ENCODE results near the gene ZNF576. TPM values are rescaled to one million over a fixed set of nuclear protein-coding genes. Genes with fewer than 3 reads are reported as not detected.

The ZNF576 gene
- total RNA-seq, 1 experiment from 2014 or later, result 14.1 TPM

GRCh38 chr19:43605875-43606568 is 9.6 kb downstream of the ZNF576 start:
- POLR2A ChIA-PET, result no interaction called here

GRCh38 chr19:43606569-43607229 is 10.3 kb downstream of the ZNF576 start:
- no peak for ATAC-seq
- ChIA-PET POLR2A (no interaction called here), CTCF (no interaction called here)
- Histone ChIP-seq H3K36me3 (ENCODE audit: control insufficient read depth, insufficient read depth, low read length) (no peaks in the 10 kb centered on the region), H3K27ac (ENCODE audit: low read length) (no peak overlapping the region), H3K4me1 (ENCODE audit: control insufficient read depth, insufficient read depth, low read length) (no peaks in the 10 kb centered on the region), H3K27me3 (ENCODE audit: control insufficient read depth, insufficient read depth, low read length) (no peaks in the 10 kb centered on the region), H3K9me3 (ENCODE audit: control insufficient read depth, insufficient read depth, low read depth, low read length) (no peaks in the 10 kb centered on the region), H3K4me3 (ENCODE audit: low read depth in 2 of 2, low read length in 2 of 2) (no peak overlapping the region)
- intact Hi-C loops (cut with micrococcal nuclease; ENCODE audit: unreplicated experiment) (no loop called here), in situ Hi-C loops (cut with HindIII; ENCODE audit: low pct_unique_long_range_greater_than_20kb, low sequenced_read_pairs) (no loop called here)
- TF ChIP-seq REST (IDR thresholded peaks at IDR 0.05; ENCODE audit: insufficient read depth in 1 of 2, low read depth in 2 of 2, low read length in 1 of 2), result no peak
- no peak for TF ChIP-seq POLR2AphosphoS5 (IDR thresholded peaks at IDR 0.05; ENCODE audit: low read depth, low read length)
- no peak for TF ChIP-seq SIN3A (IDR thresholded peaks at IDR 0.05; ENCODE audit: borderline replicate concordance, insufficient read depth, low read depth, low read length)
- TF ChIP-seq CTCF (IDR thresholded peaks at IDR 0.05), result no peak
- TF ChIP-seq TCF7L2 (IDR thresholded peaks at IDR 0.05; ENCODE audit: low read depth, low read length), result no peak
- no peak for DNase-seq (ENCODE audit: low read depth, low spot score)
- no TSS peak for BruUV-seq (replicated peaks)

More at GRCh38 chr19:43605875-43606568, 9.6 kb downstream of the ZNF576 start:
- no peak for TF ChIP-seq CTCF (IDR thresholded peaks at IDR 0.05)
- TF ChIP-seq TCF7L2 (IDR thresholded peaks at IDR 0.05; ENCODE audit: low read depth, low read length), result no peak
- no peak for TF ChIP-seq SIN3A (IDR thresholded peaks at IDR 0.05; ENCODE audit: borderline replicate concordance, insufficient read depth, low read depth, low read length)
- TF ChIP-seq REST (IDR thresholded peaks at IDR 0.05; ENCODE audit: insufficient read depth in 1 of 2, low read depth in 2 of 2, low read length in 1 of 2), result no peak
- no peak for TF ChIP-seq POLR2AphosphoS5 (IDR thresholded peaks at IDR 0.05; ENCODE audit: low read depth, low read length)
- CTCF ChIA-PET, result no interaction called here
- intact Hi-C loops (cut with micrococcal nuclease; ENCODE audit: unreplicated experiment), result no loop called here
- no peak for DNase-seq (ENCODE audit: low read depth, low spot score)
- Histone ChIP-seq H3K27me3 (ENCODE audit: control insufficient read depth, insufficient read depth, low read length) (no peaks in the 10 kb centered on the region), H3K9me3 (ENCODE audit: control insufficient read depth, insufficient read depth, low read depth, low read length) (no peaks in the 10 kb centered on the region), H3K27ac (ENCODE audit: low read length) (no peak overlapping the region), H3K4me1 (ENCODE audit: control insufficient read depth, insufficient read depth, low read length) (no peaks in the 10 kb centered on the region), H3K4me3 (ENCODE audit: low read depth in 2 of 2, low read length in 2 of 2) (no peak overlapping the region), H3K36me3 (ENCODE audit: control insufficient read depth, insufficient read depth, low read length) (no peaks in the 10 kb centered on the region)
- ATAC-seq, result no peak
- no TSS peak for BruUV-seq (replicated peaks)
- in situ Hi-C loops (cut with HindIII; ENCODE audit: low pct_unique_long_range_greater_than_20kb, low sequenced_read_pairs), result no loop called here
